Transverse colon (tissue), 4 donors: ENCODE results near the gene OTUB2. TPM values are rescaled to one million over a fixed set of nuclear protein-coding genes. Genes with fewer than 3 reads are reported as not detected.

Experiments used
- DNase-seq: peaks from one replicate; pipeline ENCODE4 v3.0.0-alpha.2; 2019
- H3K27ac ChIP-seq, 4 donors: fragments of 200-600 bp; sonication (generic); 2 replicates each; pipeline ENCODE4 v1.5.1; 2016 to 2018; ENCODE audit warnings: inconsistent platforms in 4 of 4
- H3K27me3 ChIP-seq: fragments of 200-600 bp; sonication (generic); 2 replicates; pipeline ENCODE4 v1.5.1; 2017; ENCODE audit warnings: inconsistent platforms
- H3K36me3 ChIP-seq, 4 donors: fragments of 200-600 bp; sonication (generic); 2 replicates each; pipeline ENCODE4 v1.5.1; 2017 to 2019; ENCODE audit warnings: inconsistent platforms in 4 of 4
- H3K4me1 ChIP-seq, 4 donors: fragments of 200-600 bp; sonication (generic); 2 replicates each; pipeline ENCODE4 v1.5.1; 2017 to 2020; ENCODE audit warnings: inconsistent platforms in 4 of 4
- H3K4me3 ChIP-seq, 4 donors: fragments of 200-600 bp; sonication (generic); 1 replicate in 1 of 4; 2 replicates in 3 of 4; pipeline versions ENCODE4 v1.5.1 to v1.6.1; 2017 to 2019; ENCODE audit warnings: inconsistent platforms in 4 of 4
- H3K9me3 ChIP-seq, 2 donors: fragments of 200-600 bp; sonication (generic); 2 replicates each; pipeline ENCODE4 v1.5.1; 2017 to 2019; ENCODE audit warnings: inconsistent platforms in 2 of 2
- EP300 ChIP-seq: sonication (generic); formaldehyde crosslinking; IDR thresholded peaks from one replicate; pipeline ENCODE4 v1.6.1; 2017; ENCODE audit warnings: antibody characterized with exemption, low read depth
- POLR2A ChIP-seq: fragments of 450-650 bp; IDR thresholded peaks from one replicate; pipeline ENCODE4 v1.6.1; 2016; ENCODE audit warnings: antibody characterized with exemption, mild to moderate bottlenecking, moderate library complexity
- POLR2AphosphoS5 ChIP-seq, 3 donors: sonication (generic); formaldehyde crosslinking; IDR thresholded peaks; one replicate each; pipeline ENCODE4 v1.6.1; 2016; ENCODE audit warnings: antibody characterized with exemption in 3 of 3
- WGBS, 2 donors: methylation state at CpG; one replicate each; pipeline ENCODE4 v1.1.5; 2018; ENCODE audit warnings: low coverage in 1 of 2; 5-methylcytosine and 5-hydroxymethylcytosine counted together
- in situ Hi-C, 4 donors: fragments of 200-750 bp; cut with MboI; loops; one replicate each; pipeline versions ENCODE4 v1.15.0 to v1.15.1; 2017; ENCODE audit warnings: low sequenced_read_pairs in 3 of 4, low pct_ligation_motif_present in 1 of 4, low pct_unique_long_range_greater_than_20kb in 1 of 4
- intact Hi-C: fragments of 100-400 bp; cut with DNase I; formaldehyde crosslinking; loops from one replicate; pipeline ENCODE4 v1.15.1; 2023; ENCODE audit warnings: low total_unique reads
- total RNA-seq, 4 donors: library from RNA; depleted of rRNA; stranded (reverse); fragments of >200 nt; gene quantifications; one replicate each; pipeline ENCODE4 v1.1.0, GENCODE V29; 2016
- TF ChIP-seq, protein P1 (sequence below), 5 experiments: fragments of 200-600 bp in 3 of 5; fragments of 450-650 bp in 2 of 5; sonication (generic) in 3 of 5; IDR thresholded peaks; 1 replicate in 2 of 5; 2 replicates in 3 of 5; pipeline ENCODE4 v1.5.1; 2016 to 2017; ENCODE audit warnings: antibody characterized with exemption in 5 of 5, inconsistent platforms in 3 of 5, mild to moderate bottlenecking in 2 of 5, moderate library complexity in 1 of 5

OTUB2 gene
- total RNA-seq: 1 to 10 TPM in 2 of 4 donors, not detected in 2; 2.6 to 2.7 TPM

DNA sequence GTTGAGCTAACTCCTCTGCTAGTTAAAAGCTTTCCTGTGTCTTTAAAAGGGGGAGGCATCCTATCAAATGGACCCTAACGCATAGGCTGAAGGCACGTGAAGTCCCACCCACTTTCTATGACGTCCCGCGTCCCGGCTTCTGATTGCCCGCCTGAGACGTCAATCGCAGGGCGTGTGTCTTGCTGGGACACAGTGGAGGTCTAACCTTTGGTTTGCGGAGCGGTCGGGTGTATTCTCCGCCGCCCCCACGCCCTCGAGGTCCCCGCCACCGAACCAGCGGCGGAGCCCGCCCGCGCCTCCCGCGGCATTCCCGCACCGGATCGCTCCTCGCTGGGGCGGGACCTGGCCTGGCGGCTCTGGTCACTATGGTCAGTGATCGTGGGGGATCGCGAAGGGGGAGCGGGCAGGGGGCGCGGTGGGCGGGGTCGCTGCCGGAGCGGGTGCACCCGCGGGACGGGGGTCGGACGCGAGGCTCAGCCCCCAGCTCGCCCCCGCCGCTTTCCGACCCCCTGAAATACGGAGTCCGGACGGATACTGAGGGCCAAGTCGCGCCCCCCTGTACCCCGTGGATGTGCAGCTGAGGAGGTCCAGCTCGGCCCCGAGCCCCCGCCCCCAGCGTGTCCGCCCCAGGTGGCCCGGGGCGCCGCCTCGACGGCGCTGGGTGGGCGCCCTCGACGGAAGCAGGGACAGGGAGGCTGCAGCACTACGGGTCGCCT lies at the start of gene OTUB2:
Gene OTUB2, plus strand, starts transcription at position 168 of the 716 bp plus-strand sequence. Its CDS starts 198 bp downstream, at position 366.
- H3K4me3 ChIP-seq: peak within 1 kb of the TSS; percentile 50 to 79 (median 73)
- no peaks in the 10 kb centered on the region for H3K9me3 ChIP-seq
- WGBS, 2 donors: 2% methylated on average over 20 of the region's 74 CpGs; no CpG with 5 or more reads in 1 of the 2 donors
- peaks cover 0 to 21% (median 11%) of the 10 kb centered on the region in 4 donors for H3K4me1 ChIP-seq
- peak; percentile 99 for DNase-seq
- H3K27me3 ChIP-seq: no peaks in the 10 kb centered on the region
- no peaks in the 10 kb centered on the region for H3K36me3 ChIP-seq
- TF ChIP-seq EP300: no peak
- TF ChIP-seq, protein P1, sequence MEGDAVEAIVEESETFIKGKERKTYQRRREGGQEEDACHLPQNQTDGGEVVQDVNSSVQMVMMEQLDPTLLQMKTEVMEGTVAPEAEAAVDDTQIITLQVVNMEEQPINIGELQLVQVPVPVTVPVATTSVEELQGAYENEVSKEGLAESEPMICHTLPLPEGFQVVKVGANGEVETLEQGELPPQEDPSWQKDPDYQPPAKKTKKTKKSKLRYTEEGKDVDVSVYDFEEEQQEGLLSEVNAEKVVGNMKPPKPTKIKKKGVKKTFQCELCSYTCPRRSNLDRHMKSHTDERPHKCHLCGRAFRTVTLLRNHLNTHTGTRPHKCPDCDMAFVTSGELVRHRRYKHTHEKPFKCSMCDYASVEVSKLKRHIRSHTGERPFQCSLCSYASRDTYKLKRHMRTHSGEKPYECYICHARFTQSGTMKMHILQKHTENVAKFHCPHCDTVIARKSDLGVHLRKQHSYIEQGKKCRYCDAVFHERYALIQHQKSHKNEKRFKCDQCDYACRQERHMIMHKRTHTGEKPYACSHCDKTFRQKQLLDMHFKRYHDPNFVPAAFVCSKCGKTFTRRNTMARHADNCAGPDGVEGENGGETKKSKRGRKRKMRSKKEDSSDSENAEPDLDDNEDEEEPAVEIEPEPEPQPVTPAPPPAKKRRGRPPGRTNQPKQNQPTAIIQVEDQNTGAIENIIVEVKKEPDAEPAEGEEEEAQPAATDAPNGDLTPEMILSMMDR (IDR thresholded peaks at IDR 0.05): no peak
- no peak for TF ChIP-seq POLR2A
- no peak for TF ChIP-seq POLR2AphosphoS5 (IDR thresholded peaks at IDR 0.05)
- H3K27ac ChIP-seq: peak within 1 kb of the TSS in 3 of 4 donors; percentile 26 to 62 (median 46)
- intact Hi-C loops: no loop called here
- in situ Hi-C loops: no loop called here

GRCh38 chr14:93976477-93977057 lies 49.6 kb upstream of the OTUB2 start, which contains the start of gene ASB2:
Gene ASB2 (minus strand): TSS chr14:93976570. CDS start chr14:93964539, 12,031 bp downstream.
- in situ Hi-C loops (no loop called here), intact Hi-C loops (no loop called here)
- peaks cover 8 to 29% (median 24%) of the 10 kb centered on the region in 4 donors for H3K4me1 ChIP-seq
- H3K27ac ChIP-seq: peak within 1 kb of the TSS; percentile 76 to 91 (median 85)
- no peaks in the 10 kb centered on the region for H3K36me3 ChIP-seq
- H3K9me3 ChIP-seq: no peaks in the 10 kb centered on the region
- DNase-seq: peak; percentile 41
- TF ChIP-seq POLR2A (peak; percentile 45), POLR2AphosphoS5 (IDR thresholded peaks at IDR 0.05) (peak; percentile 81 to 89 (median 83)), EP300 (no peak)
- TF ChIP-seq, protein P1 (IDR thresholded peaks at IDR 0.05): no peak
- no peaks in the 10 kb centered on the region for H3K27me3 ChIP-seq
- 25 to 37% methylated on average over 6 to 12 of the region's 12 CpGs for WGBS, 2 donors
- H3K4me3 ChIP-seq: peak within 1 kb of the TSS; percentile 28 to 43 (median 28)

GRCh38 chr14:93977171-93977570 lies 49.0 kb upstream of the OTUB2 start:
- no peaks in the 10 kb centered on the region for H3K9me3 ChIP-seq
- H3K27ac ChIP-seq: peak overlapping the region; percentile 76 to 91 (median 85)
- peaks cover 7 to 28% (median 24%) of the 10 kb centered on the region in 4 donors for H3K4me1 ChIP-seq
- 57 to 63% methylated on average over 1 to 5 of the region's 5 CpGs for WGBS, 2 donors
- no peak overlapping the region for H3K4me3 ChIP-seq
- no peaks in the 10 kb centered on the region for H3K27me3 ChIP-seq
- no peak for DNase-seq
- in situ Hi-C loops: no loop called here
- intact Hi-C loops: no loop called here
- no peaks in the 10 kb centered on the region for H3K36me3 ChIP-seq
- TF ChIP-seq EP300: no peak
- TF ChIP-seq, protein P1 (IDR thresholded peaks at IDR 0.05): no peak
- TF ChIP-seq POLR2AphosphoS5 (IDR thresholded peaks at IDR 0.05): no peak
- TF ChIP-seq POLR2A: no peak

GRCh38 chr14:93977790-93978581 lies 48.2 kb upstream of the OTUB2 start:
- no peaks in the 10 kb centered on the region for H3K27me3 ChIP-seq
- intact Hi-C loops: no loop called here
- H3K27ac ChIP-seq: peak overlapping the region; percentile 76 to 91 (median 85)
- 68 to 86% methylated on average over 3 to 11 of the region's 11 CpGs for WGBS, 2 donors
- peaks cover 7 to 24% (median 22%) of the 10 kb centered on the region in 4 donors for H3K4me1 ChIP-seq
- H3K9me3 ChIP-seq: no peaks in the 10 kb centered on the region
- in situ Hi-C loops: no loop called here
- H3K4me3 ChIP-seq: no peak overlapping the region
- DNase-seq: peak; percentile 54
- no peaks in the 10 kb centered on the region for H3K36me3 ChIP-seq
- no peak for TF ChIP-seq POLR2A
- TF ChIP-seq, protein P1 (IDR thresholded peaks at IDR 0.05): no peak
- no peak for TF ChIP-seq EP300
- no peak for TF ChIP-seq POLR2AphosphoS5 (IDR thresholded peaks at IDR 0.05)
